K562 (cell line): ENCODE results near the gene PUM2. TPM values are rescaled to one million over a fixed set of nuclear protein-coding genes. Genes with fewer than 3 reads are reported as not detected.

ENCODE experiments used
- ATAC-seq: fragments of 200-7000 bp; cut with Tn5 transposase; 3 replicates; pipeline ENCODE4 v1.9.1; 2020; ENCODE audit warnings: moderate library complexity
- BruUV-seq: library from RNA; stranded (reverse); fragments of 400-500 nt; replicated peaks from 2 replicates; lab custom pipeline; 2021; lab: Mats Ljungman, UMichigan
- CTCF ChIA-PET: fragments of 300-600 bp; formaldehyde crosslinking; extraction: SDS; loops from one replicate; lab custom pipeline; 2021; ENCODE audit warnings: low intra/inter-chr PET ratio; lab: Yijun Ruan, JAX
- POLR2A ChIA-PET: fragments of 300-600, 350-650 bp; sonication (Branson Sonifier 250); formaldehyde crosslinking; extraction: SDS; loops from one replicate; lab custom pipeline; 2021; ENCODE audit warnings: antibody characterized with exemption, inconsistent platforms; lab: Yijun Ruan, JAX
- DNase-seq, 4 experiments: peaks; one replicate each; pipeline versions ENCODE4 v3.0.0 to v3.0.0-alpha.2; 2011 to 2018; ENCODE audit warnings: low spot score in 3 of 4, mixed read lengths in 3 of 4; ENCODE audit errors: extremely low read depth in 1 of 4
- FAIRE-seq: peaks from 2 replicates; lab custom pipeline; 2011; peaks lifted over from hg19 to GRCh38; lab: Jason Lieb, UNC
- H2AFZ ChIP-seq: 2 replicates; pipeline ENCODE4 v1.6.0; 2011; ENCODE audit warnings: low read depth, low read length, control low read depth, inconsistent platforms
- H3K27ac ChIP-seq: fragments of 200-600 bp; 3 replicates; pipeline ENCODE4 v1.8.0; 2011; ENCODE audit warnings: low read depth, mild to moderate bottlenecking, control low read depth, inconsistent platforms, low read length, moderate library complexity, mixed read lengths; ENCODE audit errors: extremely low read depth
- H3K27me3 ChIP-seq, 2 experiments: fragments of 300-600 bp in 1 of 2; 2 replicates in 1 of 2; 3 replicates in 1 of 2; pipeline versions ENCODE4 v1.6.0 to v1.8.0; 2011; ENCODE audit warnings: inconsistent platforms in 2 of 2, low read length in 2 of 2, mild to moderate bottlenecking in 1 of 2, mixed read lengths in 1 of 2, moderate library complexity in 1 of 2; ENCODE audit not compliant: control insufficient read depth in 2 of 2, insufficient read depth in 2 of 2
- H3K36me3 ChIP-seq: fragments of 300-600 bp; 3 replicates; pipeline ENCODE4 v1.8.0; 2011; ENCODE audit warnings: mild to moderate bottlenecking, low read length, inconsistent platforms; ENCODE audit not compliant: control insufficient read depth, insufficient read depth
- H3K4me1 ChIP-seq, 2 experiments: fragments of 200-600 bp in 1 of 2; replicated peaks in 1 of 2; 2 replicates in 1 of 2; 3 replicates in 1 of 2; pipeline versions ENCODE4 v1.5.1 to v1.8.0; 2011; ENCODE audit warnings: inconsistent platforms in 2 of 2, low read length in 2 of 2, mild to moderate bottlenecking in 1 of 2, mixed read lengths in 1 of 2, moderate library complexity in 1 of 2; ENCODE audit not compliant: control insufficient read depth in 2 of 2, insufficient read depth in 2 of 2
- H3K4me2 ChIP-seq: 2 replicates; pipeline ENCODE4 v1.6.1; 2011; ENCODE audit warnings: low read length, control low read depth, inconsistent platforms, mixed read lengths; ENCODE audit not compliant: insufficient read depth
- H3K4me3 ChIP-seq: fragments of 200-600 bp; sonication (generic), shearing (Covaris generic); 2 replicates; pipeline ENCODE4 v1.5.1; 2016; ENCODE audit warnings: control low read depth, inconsistent platforms
- H3K79me2 ChIP-seq: fragments of 200-600 bp; 3 replicates; pipeline ENCODE4 v1.8.0; 2011; ENCODE audit warnings: low read length, inconsistent platforms; ENCODE audit not compliant: control insufficient read depth, insufficient read depth
- H3K9ac ChIP-seq, 2 experiments: 2 replicates each; pipeline versions ENCODE4 v1.6.0 to v1.6.1; 2011; ENCODE audit warnings: low read depth in 2 of 2, low read length in 2 of 2, control low read depth in 1 of 2, inconsistent platforms in 1 of 2, mild to moderate bottlenecking in 1 of 2, mixed read lengths in 1 of 2; ENCODE audit not compliant: insufficient read depth in 1 of 2
- H3K9me1 ChIP-seq: one replicate; pipeline ENCODE4 v1.6.0; 2011; ENCODE audit warnings: inconsistent platforms, mild to moderate bottlenecking, low read length, moderate library complexity; ENCODE audit not compliant: control insufficient read depth, insufficient read depth
- H3K9me3 ChIP-seq: replicated peaks from 2 replicates; pipeline ENCODE4 v1.5.1; 2011; ENCODE audit warnings: low read depth, low read length, inconsistent platforms; ENCODE audit not compliant: control insufficient read depth, insufficient read depth
- H4K20me1 ChIP-seq: replicated peaks from 2 replicates; pipeline ENCODE4 v1.6.1; 2011; ENCODE audit warnings: low read length, inconsistent platforms, mixed read lengths; ENCODE audit not compliant: control insufficient read depth, insufficient read depth
- CCNT2 ChIP-seq: IDR thresholded peaks from 2 replicates; pipeline ENCODE4 v1.6.1; 2011; ENCODE audit warnings: borderline replicate concordance, low read depth, mild to moderate bottlenecking, moderate library complexity, mixed read lengths, low read length; ENCODE audit not compliant: insufficient read length; ENCODE audit errors: extremely low read depth
- CREB1 ChIP-seq, 2 experiments: sonication (generic) in 1 of 2; formaldehyde crosslinking in 1 of 2; IDR thresholded peaks; 2 replicates each; pipeline versions ENCODE4 v1.6.1 to v1.8.0; 2012 to 2022; ENCODE audit warnings: inconsistent platforms in 1 of 2, mild to moderate bottlenecking in 1 of 2, missing genetic modification reagents in 1 of 2, moderate library complexity in 1 of 2
- ETS1 ChIP-seq: conservative IDR thresholded peaks from 2 replicates; pipeline ENCODE4 v1.6.1; 2011; ENCODE audit warnings: low read depth, mild to moderate bottlenecking, low read length; ENCODE audit not compliant: control insufficient read depth
- GTF2E2 ChIP-seq: fragments of 200-800 bp; sonication (Bioruptor generic); IDR thresholded peaks from 2 replicates; pipeline ENCODE4 v1.6.1; 2016; ENCODE audit warnings: missing genetic modification characterization, missing compliant biosample characterization
- HDAC6 ChIP-seq: IDR thresholded peaks from 2 replicates; pipeline ENCODE4 v1.6.1; 2012; ENCODE audit warnings: low read depth, mild to moderate bottlenecking, control low read depth, inconsistent platforms, low read length, moderate library complexity
- MTA2 ChIP-seq: fragments of 450-650 bp; IDR thresholded peaks from 2 replicates; pipeline ENCODE4 v1.6.1; 2016; ENCODE audit warnings: low read depth
- POLR3G ChIP-seq: IDR thresholded peaks from 2 replicates; pipeline ENCODE4 v1.6.1; 2011; ENCODE audit not compliant: insufficient read length, insufficient replicate concordance; ENCODE audit errors: extremely low read depth
- PTRF ChIP-seq: fragments of 450-650 bp; IDR thresholded peaks from 2 replicates; pipeline ENCODE4 v1.6.1; 2016; ENCODE audit warnings: mild to moderate bottlenecking, missing genetic modification characterization, missing compliant biosample characterization
- RNF219 ChIP-seq: fragments of 250-450 bp; sonication (Bioruptor Pico); IDR thresholded peaks from 2 replicates; pipeline ENCODE4 v1.5.0; 2022; ENCODE audit warnings: mild to moderate bottlenecking
- STAT5A ChIP-seq: IDR thresholded peaks from 2 replicates; pipeline ENCODE4 v1.6.1; 2012; ENCODE audit warnings: low read length, inconsistent platforms, borderline replicate concordance
- ZNF124 ChIP-seq: sonication (generic); formaldehyde crosslinking; IDR thresholded peaks from 2 replicates; pipeline ENCODE4 v1.8.1; 2022; ENCODE audit warnings: missing genetic modification reagents
- ZNF354B ChIP-seq: fragments of 250-450 bp; sonication (Bioruptor Pico); IDR thresholded peaks from 2 replicates; pipeline ENCODE4 v1.4.0; 2020
- ZNF395 ChIP-seq: fragments of 200-800 bp; sonication (Bioruptor generic); IDR thresholded peaks from 2 replicates; pipeline ENCODE4 v1.6.1; 2017; ENCODE audit warnings: missing genetic modification characterization, missing compliant biosample characterization
- ZNF398 ChIP-seq: fragments of 250-450 bp; sonication (Bioruptor Pico); IDR thresholded peaks from 2 replicates; pipeline ENCODE4 v1.8.0; 2021; ENCODE audit warnings: moderate library complexity, mild to moderate bottlenecking, inconsistent platforms
- WGBS: fragments of 100-300 bp; shearing (Covaris generic); methylation state at CpG from one replicate; pipeline ENCODE4 v1.1.6; 2016; ENCODE audit warnings: low coverage, mixed read lengths; ENCODE audit not compliant: insufficient coverage; ENCODE audit errors: missing lambda C conversion rate; 5-methylcytosine and 5-hydroxymethylcytosine counted together
- in situ Hi-C: fragments of 300-500 bp; cut with MboI; formaldehyde crosslinking; loops from 4 replicates; pipeline ENCODE4 v1.15.0; 2018; ENCODE audit warnings: inconsistent platforms, mixed read lengths
- intact Hi-C: fragments of 100-400 bp; cut with micrococcal nuclease; formaldehyde crosslinking; loops from 2 replicates; pipeline ENCODE4 v1.14.2; 2022
- polyA plus RNA-seq, 8 experiments: library from polyadenylated mRNA; depleted of rRNA in 4 of 8; stranded (reverse) in 5 of 8; unstranded in 3 of 8; fragments of >200 nt; fragmentation: Nextera tagmentation in 2 of 8; fragmentation: Illumina TruSeq in 1 of 8; extraction: Ambion mirVana in 2 of 8; extraction: Trizol in 1 of 8; gene quantifications; 2 replicates each; pipeline versions ENCODE4 v1.2.1 to v1.2.3, GENCODE V29; 2011 to 2014; ENCODE audit warnings: inconsistent platforms in 1 of 8, missing spikeins in 1 of 8
- total RNA-seq, 7 experiments: library from RNA; depleted of rRNA in 6 of 7; stranded (reverse); fragments of >200 nt in 6 of 7; fragmentation: Illumina TruSeq in 2 of 7; extraction: Trizol in 2 of 7; gene quantifications; 2 replicates each; pipeline versions ENCODE4 v1.2.1 to v1.2.3, GENCODE V29; 2011 to 2021; ENCODE audit warnings: low replicate concordance in 1 of 7

The PUM2 gene
- total and polyA plus RNA-seq, 9 of the 15 experiments (the other 6 are each of a cell fraction or from before 2014, with no cell fraction given): 13.4 to 61.9 (median 28.3) TPM

GRCh38 chr2:20398956-20399567 lies 48.4 kb upstream of the PUM2 start:
- ChIA-PET POLR2A (interaction anchor here (0.7 to 0.8 kb wide), 2 partner anchors 12 to 25 kb away, joined by 3 read pairs; no protein-coding TSS in a partner anchor), CTCF (interaction anchor here (0.7 kb wide), 1 partner anchor 211 kb away, joined by 3 read pairs; no protein-coding TSS in a partner anchor)
- Histone ChIP-seq H3K4me2 (no peak overlapping the region), H2AFZ (no peak overlapping the region), H4K20me1 (no peaks in the 10 kb centered on the region), H3K4me3 (no peak overlapping the region), H3K36me3 (no peaks in the 10 kb centered on the region), H3K27me3 (peaks cover 16 to 44% of the 10 kb centered on the region in 2 experiments), H3K79me2 (no peaks in the 10 kb centered on the region), H3K4me1 (no peaks in the 10 kb centered on the region), H3K9ac (no peak overlapping the region), H3K9me3 (no peaks in the 10 kb centered on the region), H3K27ac (no peak overlapping the region), H3K9me1 (peaks cover 2% of the 10 kb centered on the region)
- intact Hi-C loops: loop anchor here (5.0 kb wide), 1 partner anchor 38 kb away; no protein-coding TSS in a partner anchor
- TF ChIP-seq POLR3G (no peak), HDAC6 (no peak), STAT5A (no peak), ZNF395 (CRISPR knock-in tag) (no peak), RNF219 (no peak), PTRF (no peak), CREB1 (IDR thresholded peaks at IDR 0.05) (no peak), CREB1 (CRISPR knock-in tag; IDR thresholded peaks at IDR 0.05) (no peak), ZNF354B (CRISPR knock-in tag) (no peak), MTA2 (no peak), ZNF124 (CRISPR knock-in tag) (no peak), GTF2E2 (tag) (no peak), CCNT2 (no peak), ETS1 (no peak), ZNF398 (CRISPR knock-in tag) (no peak)
- 0% methylated on average over 7 of the region's 7 CpGs for WGBS
- DNase-seq (no peak), ATAC-seq (no peak), FAIRE-seq (no peak)
- BruUV-seq: no TSS peak
- in situ Hi-C loops: no loop called here
